Measurements from ENCODE around the gene RASL12.
"Not testable (repeated sequence)": the region's sequence is repeated elsewhere in the genome, so short reads cannot be mapped to it uniquely, and the experiment has no call there.

The RASL12 gene

DNA sequence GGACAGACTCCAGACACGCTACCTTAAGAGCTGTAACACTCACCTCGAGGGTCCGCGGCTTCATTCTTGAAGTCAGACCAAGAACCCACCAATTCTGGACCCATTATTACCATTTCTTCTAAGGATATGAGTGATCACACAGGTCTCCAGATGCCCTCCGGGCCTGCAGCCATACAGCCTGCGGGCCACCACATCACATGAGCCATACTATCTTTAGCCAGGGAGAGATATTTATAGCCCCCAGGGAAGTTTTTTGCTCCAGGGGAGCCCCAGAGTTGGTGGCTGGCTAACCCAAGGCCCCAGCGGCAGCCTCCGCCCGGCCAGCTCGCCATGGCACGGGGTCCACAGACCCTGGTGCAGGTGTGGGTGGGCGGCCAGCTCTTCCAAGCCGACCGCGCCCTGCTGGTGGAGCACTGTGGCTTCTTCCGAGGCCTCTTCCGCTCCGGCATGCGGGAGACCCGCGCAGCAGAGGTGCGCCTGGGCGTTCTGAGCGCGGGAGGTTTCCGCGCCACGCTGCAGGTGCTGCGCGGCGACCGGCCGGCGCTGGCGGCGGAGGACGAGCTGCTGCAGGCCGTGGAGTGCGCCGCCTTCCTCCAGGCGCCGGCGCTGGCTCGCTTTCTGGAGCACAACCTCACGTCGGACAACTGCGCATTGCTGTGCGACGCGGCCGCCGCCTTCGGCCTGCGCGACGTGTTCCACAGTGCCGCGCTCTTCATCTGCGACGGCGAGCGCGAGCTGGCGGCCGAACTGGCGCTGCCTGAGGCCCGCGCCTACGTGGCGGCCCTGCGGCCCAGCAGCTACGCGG is 8.9 kb upstream of the RASL12 start, which contains the start of gene KBTBD13:
Gene KBTBD13, plus strand, starts transcription at position 261 of the 805 bp plus-strand sequence. Its CDS starts 70 bp downstream, at position 331.
- H2BK15ac ChIP-seq (ENCODE audit: low read depth, poor library complexity, severe bottlenecking), result peak within 1 kb of the TSS; percentile 55

DNA sequence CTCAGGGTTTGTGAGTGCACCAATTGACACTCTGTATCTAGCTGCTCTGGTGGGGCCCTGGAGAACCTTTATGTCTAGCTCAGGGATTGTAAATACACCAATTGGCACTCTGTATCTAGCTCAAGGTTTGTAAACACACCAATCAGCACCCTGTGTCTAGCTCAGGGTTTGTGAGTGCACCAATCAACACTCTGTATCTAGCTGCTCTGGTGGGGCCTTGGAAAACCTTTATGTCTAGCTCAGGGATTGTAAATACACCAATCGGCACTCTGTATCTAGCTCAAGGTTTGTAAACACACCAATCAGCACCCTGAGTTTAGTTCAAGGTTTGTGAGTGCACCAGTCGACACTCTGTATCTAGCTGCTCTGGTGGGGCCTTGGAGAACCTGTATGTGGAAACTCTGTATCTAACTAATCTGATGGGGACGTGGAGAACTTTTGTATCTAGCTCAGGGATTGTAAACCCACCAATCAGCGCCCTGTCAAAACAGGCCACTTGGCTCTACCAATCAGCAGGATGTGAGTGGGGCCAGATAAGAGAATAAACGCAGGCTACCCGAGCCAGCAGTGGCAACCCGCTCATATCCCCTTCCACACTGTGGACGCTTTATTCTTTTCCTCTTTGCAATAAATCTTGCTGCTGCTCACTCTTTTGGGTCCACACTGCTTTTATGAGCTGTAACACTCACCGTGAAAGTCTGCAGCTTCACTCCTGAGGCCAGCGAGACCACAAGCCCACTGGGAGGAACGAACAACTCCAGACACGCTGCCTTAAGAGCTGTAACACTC is 8.0 kb upstream of the RASL12 start:
- H2BK5ac ChIP-seq (ENCODE audit: low read depth, low read length, poor library complexity, severe bottlenecking); H2BK120ac ChIP-seq (ENCODE audit: low read depth, low read length); H3K4me2 ChIP-seq (ENCODE audit: low read length, poor library complexity, severe bottlenecking); H3K23ac ChIP-seq (ENCODE audit: low read length in 2 of 2); H2BK15ac ChIP-seq (ENCODE audit: low read depth, poor library complexity, severe bottlenecking); H3K36me3 ChIP-seq (ENCODE audit: control insufficient read depth in 1 of 2, insufficient read depth in 2 of 2, low read depth in 1 of 2, low read length in 2 of 2); H4K91ac ChIP-seq (ENCODE audit: low read length); H3K9me3 ChIP-seq (ENCODE audit: control insufficient read depth, low read length); H3K79me1 ChIP-seq (replicated peaks; ENCODE audit: low read length, poor library complexity, severe bottlenecking); H3K27ac ChIP-seq (ENCODE audit: low read length, poor library complexity, severe bottlenecking); H3K4me3 ChIP-seq (ENCODE audit: insufficient read depth in 1 of 2, low read depth in 1 of 2, low read length in 2 of 2); H2AK5ac ChIP-seq (ENCODE audit: low read length, severe bottlenecking); H3K14ac ChIP-seq (ENCODE audit: low read length in 2 of 2); H4K8ac ChIP-seq (ENCODE audit: low read length); H2AFZ ChIP-seq (ENCODE audit: low read depth, low read length); H3K18ac ChIP-seq (ENCODE audit: low read depth in 1 of 2, low read length in 2 of 2); H3K4me1 ChIP-seq (ENCODE audit: control insufficient read depth, insufficient read depth, low read depth, low read length); H2BK12ac ChIP-seq (ENCODE audit: low read length in 2 of 2); H3K9ac ChIP-seq (ENCODE audit: low read length); DNase-seq; H3K4ac ChIP-seq (ENCODE audit: low read depth in 1 of 2, low read length in 2 of 2): not testable (repeated sequence)
- 51% methylated on average over 11 of the region's 12 CpGs for WGBS
- peaks cover 40 to 43% of the 10 kb centered on the region in 2 experiments for H3K27me3 ChIP-seq (ENCODE audit: control insufficient read depth in 1 of 2, insufficient read depth in 1 of 2, low read length in 2 of 2)

More for the DNA sequence above, 8.9 kb upstream of the RASL12 start, which contains the start of gene KBTBD13:
- H3K4me2 ChIP-seq (ENCODE audit: low read length, poor library complexity, severe bottlenecking), result no peak within 1 kb of the TSS
- H3K4me3 ChIP-seq (ENCODE audit: insufficient read depth in 1 of 2, low read depth in 1 of 2, low read length in 2 of 2), result no peak within 1 kb of the TSS
- no peak for DNase-seq
- H3K36me3 ChIP-seq (ENCODE audit: control insufficient read depth in 1 of 2, insufficient read depth in 2 of 2, low read depth in 1 of 2, low read length in 2 of 2), result no peaks in the 10 kb centered on the region
- H2AFZ ChIP-seq (ENCODE audit: low read depth, low read length), result no peak within 1 kb of the TSS
- WGBS, result 97% methylated on average over 73 of the region's 73 CpGs
- no peak within 1 kb of the TSS for H3K4ac ChIP-seq (ENCODE audit: low read depth in 1 of 2, low read length in 2 of 2)
- no peaks in the 10 kb centered on the region for H3K9me3 ChIP-seq (ENCODE audit: control insufficient read depth, low read length)
- no peak within 1 kb of the TSS for H2BK120ac ChIP-seq (ENCODE audit: low read depth, low read length)
- H2BK5ac ChIP-seq (ENCODE audit: low read depth, low read length, poor library complexity, severe bottlenecking), result no peak within 1 kb of the TSS
- no peak within 1 kb of the TSS for H3K9ac ChIP-seq (ENCODE audit: low read length)
- no peaks in the 10 kb centered on the region for H3K79me1 ChIP-seq (replicated peaks; ENCODE audit: low read length, poor library complexity, severe bottlenecking)
- no peak within 1 kb of the TSS for H3K23ac ChIP-seq (ENCODE audit: low read length in 2 of 2)
- H3K14ac ChIP-seq (ENCODE audit: low read length in 2 of 2), result peak within 1 kb of the TSS in 1 of 2 experiments; percentile 90
- H3K27ac ChIP-seq (ENCODE audit: low read length, poor library complexity, severe bottlenecking), result no peak within 1 kb of the TSS
- no peak within 1 kb of the TSS for H2AK5ac ChIP-seq (ENCODE audit: low read length, severe bottlenecking)
- H3K4me1 ChIP-seq (ENCODE audit: control insufficient read depth, insufficient read depth, low read depth, low read length), result peaks cover 4% of the 10 kb centered on the region
- peaks cover 43 to 49% of the 10 kb centered on the region in 2 experiments for H3K27me3 ChIP-seq (ENCODE audit: control insufficient read depth in 1 of 2, insufficient read depth in 1 of 2, low read length in 2 of 2)
- H4K8ac ChIP-seq (ENCODE audit: low read length), result no peak within 1 kb of the TSS
- peak within 1 kb of the TSS in 1 of 2 experiments; percentile 56 for H3K18ac ChIP-seq (ENCODE audit: low read depth in 1 of 2, low read length in 2 of 2)
- H4K91ac ChIP-seq (ENCODE audit: low read length), result peak within 1 kb of the TSS; percentile 48
- peak within 1 kb of the TSS in 1 of 2 experiments; percentile 55 for H2BK12ac ChIP-seq (ENCODE audit: low read length in 2 of 2)

DNA sequence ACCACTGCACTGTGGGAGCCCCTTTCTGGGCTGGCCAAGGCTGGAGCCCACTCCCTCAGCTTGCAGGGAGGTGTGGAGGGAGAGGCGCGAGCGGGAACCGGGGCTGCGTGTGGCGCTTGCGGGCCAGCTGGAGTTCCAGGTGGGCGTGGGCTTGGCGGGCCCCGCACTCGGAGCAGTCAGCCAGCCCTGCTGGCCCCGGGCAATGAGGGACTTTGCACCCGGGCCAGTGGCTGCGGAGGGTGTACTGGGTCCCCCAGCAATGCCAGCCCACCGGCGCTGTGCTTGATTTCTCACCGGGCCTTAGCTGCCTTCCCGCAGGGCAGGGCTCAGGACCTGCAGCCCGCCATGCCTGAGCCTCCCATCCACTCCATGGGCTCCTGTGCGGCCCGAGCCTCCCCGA is 7.2 kb upstream of the RASL12 start:
- not testable (repeated sequence) for H2AFZ ChIP-seq (ENCODE audit: low read depth, low read length); H4K91ac ChIP-seq (ENCODE audit: low read length); H3K9ac ChIP-seq (ENCODE audit: low read length); H3K4ac ChIP-seq (ENCODE audit: low read depth in 1 of 2, low read length in 2 of 2); H3K27ac ChIP-seq (ENCODE audit: low read length, poor library complexity, severe bottlenecking); H3K4me1 ChIP-seq (ENCODE audit: control insufficient read depth, insufficient read depth, low read depth, low read length); H4K8ac ChIP-seq (ENCODE audit: low read length); H2BK5ac ChIP-seq (ENCODE audit: low read depth, low read length, poor library complexity, severe bottlenecking); H3K4me2 ChIP-seq (ENCODE audit: low read length, poor library complexity, severe bottlenecking); H3K36me3 ChIP-seq (ENCODE audit: control insufficient read depth in 1 of 2, insufficient read depth in 2 of 2, low read depth in 1 of 2, low read length in 2 of 2); H2BK12ac ChIP-seq (ENCODE audit: low read length in 2 of 2); H2BK15ac ChIP-seq (ENCODE audit: low read depth, poor library complexity, severe bottlenecking); DNase-seq; H3K18ac ChIP-seq (ENCODE audit: low read depth in 1 of 2, low read length in 2 of 2); H3K4me3 ChIP-seq (ENCODE audit: insufficient read depth in 1 of 2, low read depth in 1 of 2, low read length in 2 of 2); H2BK120ac ChIP-seq (ENCODE audit: low read depth, low read length); H3K79me1 ChIP-seq (replicated peaks; ENCODE audit: low read length, poor library complexity, severe bottlenecking); H3K23ac ChIP-seq (ENCODE audit: low read length in 2 of 2); H3K9me3 ChIP-seq (ENCODE audit: control insufficient read depth, low read length); H2AK5ac ChIP-seq (ENCODE audit: low read length, severe bottlenecking); H3K14ac ChIP-seq (ENCODE audit: low read length in 2 of 2)
- 100% methylated on average over 8 of the region's 22 CpGs for WGBS
- H3K27me3 ChIP-seq (ENCODE audit: control insufficient read depth in 1 of 2, insufficient read depth in 1 of 2, low read length in 2 of 2), result peaks cover 35 to 48% of the 10 kb centered on the region in 2 experiments

DNA sequence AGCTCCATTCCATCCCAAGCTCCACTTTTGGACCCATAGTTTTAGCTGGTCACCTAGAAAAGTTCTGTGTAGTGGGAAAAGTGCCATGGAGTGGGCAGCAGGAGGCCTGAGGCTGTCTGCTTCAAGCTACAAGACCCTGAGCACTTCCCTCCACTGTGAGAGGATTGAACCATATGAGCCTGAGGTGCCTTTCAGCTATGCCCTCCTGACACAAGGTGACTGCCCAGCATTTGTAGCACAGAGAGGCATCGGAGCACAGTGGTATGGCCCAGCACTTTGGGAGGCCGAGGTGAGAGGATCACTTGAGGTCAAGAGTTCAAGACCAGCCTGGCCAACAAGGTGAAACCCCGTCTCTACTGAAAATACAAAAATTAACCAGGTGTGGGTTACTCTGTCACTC is 4.8 kb upstream of the RASL12 start:
- H3K18ac ChIP-seq (ENCODE audit: low read depth in 1 of 2, low read length in 2 of 2), result peak overlapping the region in 1 of 2 experiments; percentile 72
- no peak for DNase-seq
- H2AK5ac ChIP-seq (ENCODE audit: low read length, severe bottlenecking), result no peak overlapping the region
- no peak overlapping the region for H3K4me2 ChIP-seq (ENCODE audit: low read length, poor library complexity, severe bottlenecking)
- H3K27ac ChIP-seq (ENCODE audit: low read length, poor library complexity, severe bottlenecking), result no peak overlapping the region
- WGBS, result 90% methylated on average over 3 of the region's 3 CpGs
- H2BK12ac ChIP-seq (ENCODE audit: low read length in 2 of 2), result peak overlapping the region in 1 of 2 experiments; percentile 92
- peaks cover 12% of the 10 kb centered on the region for H3K4me1 ChIP-seq (ENCODE audit: control insufficient read depth, insufficient read depth, low read depth, low read length)
- H2AFZ ChIP-seq (ENCODE audit: low read depth, low read length), result no peak overlapping the region
- no peak overlapping the region for H3K9ac ChIP-seq (ENCODE audit: low read length)
- H3K27me3 ChIP-seq (ENCODE audit: control insufficient read depth in 1 of 2, insufficient read depth in 1 of 2, low read length in 2 of 2), result peaks cover 12 to 47% of the 10 kb centered on the region in 2 experiments
- no peak overlapping the region for H3K23ac ChIP-seq (ENCODE audit: low read length in 2 of 2)
- H3K14ac ChIP-seq (ENCODE audit: low read length in 2 of 2), result no peak overlapping the region
- no peaks in the 10 kb centered on the region for H3K36me3 ChIP-seq (ENCODE audit: control insufficient read depth in 1 of 2, insufficient read depth in 2 of 2, low read depth in 1 of 2, low read length in 2 of 2)
- H4K8ac ChIP-seq (ENCODE audit: low read length), result no peak overlapping the region
- H3K4ac ChIP-seq (ENCODE audit: low read depth in 1 of 2, low read length in 2 of 2), result no peak overlapping the region
- no peak overlapping the region for H2BK120ac ChIP-seq (ENCODE audit: low read depth, low read length)
- H3K9me3 ChIP-seq (ENCODE audit: control insufficient read depth, low read length), result no peaks in the 10 kb centered on the region
- no peak overlapping the region for H2BK15ac ChIP-seq (ENCODE audit: low read depth, poor library complexity, severe bottlenecking)
- no peak overlapping the region for H2BK5ac ChIP-seq (ENCODE audit: low read depth, low read length, poor library complexity, severe bottlenecking)
- H3K79me1 ChIP-seq (replicated peaks; ENCODE audit: low read length, poor library complexity, severe bottlenecking), result no peaks in the 10 kb centered on the region
- no peak overlapping the region for H4K91ac ChIP-seq (ENCODE audit: low read length)
- no peak overlapping the region for H3K4me3 ChIP-seq (ENCODE audit: insufficient read depth in 1 of 2, low read depth in 1 of 2, low read length in 2 of 2)
